ENCODE measurements around the gene HNRNPM. TPM values are rescaled to one million over a fixed set of nuclear protein-coding genes. Genes with fewer than 3 reads are reported as not detected.

HNRNPM gene
- total RNA-seq, 1 donor from 2014 or later = 198 TPM

DNA sequence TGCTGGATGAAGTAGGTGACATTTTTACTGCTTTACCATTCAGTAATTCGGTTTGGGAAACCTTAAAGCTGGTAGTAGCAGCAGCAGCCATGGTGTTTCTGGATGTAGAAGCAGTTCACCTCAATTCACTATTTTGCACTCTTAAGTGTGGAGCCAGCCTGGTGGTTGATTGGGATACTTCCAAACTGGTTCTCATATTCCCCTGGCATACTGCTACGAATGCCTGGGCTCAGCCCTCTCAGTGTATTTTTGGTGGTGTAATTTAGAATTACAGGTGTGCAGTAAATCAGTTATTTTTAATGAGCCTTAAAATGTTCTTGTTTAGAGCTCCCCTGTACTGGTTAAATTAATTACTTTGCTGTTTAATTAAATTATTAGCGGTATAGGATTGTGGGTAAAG is 12.4 kb downstream of the HNRNPM start:
- peaks cover 23 to 62% of the 10 kb centered on the region in 2 donors for H3K4me1 ChIP-seq
- H3K27me3 ChIP-seq = no peaks in the 10 kb centered on the region
- H3K27ac ChIP-seq = no peak overlapping the region
- H3K36me3 ChIP-seq = peaks cover 10 to 26% of the 10 kb centered on the region in 2 donors
- TF ChIP-seq, protein P1, sequence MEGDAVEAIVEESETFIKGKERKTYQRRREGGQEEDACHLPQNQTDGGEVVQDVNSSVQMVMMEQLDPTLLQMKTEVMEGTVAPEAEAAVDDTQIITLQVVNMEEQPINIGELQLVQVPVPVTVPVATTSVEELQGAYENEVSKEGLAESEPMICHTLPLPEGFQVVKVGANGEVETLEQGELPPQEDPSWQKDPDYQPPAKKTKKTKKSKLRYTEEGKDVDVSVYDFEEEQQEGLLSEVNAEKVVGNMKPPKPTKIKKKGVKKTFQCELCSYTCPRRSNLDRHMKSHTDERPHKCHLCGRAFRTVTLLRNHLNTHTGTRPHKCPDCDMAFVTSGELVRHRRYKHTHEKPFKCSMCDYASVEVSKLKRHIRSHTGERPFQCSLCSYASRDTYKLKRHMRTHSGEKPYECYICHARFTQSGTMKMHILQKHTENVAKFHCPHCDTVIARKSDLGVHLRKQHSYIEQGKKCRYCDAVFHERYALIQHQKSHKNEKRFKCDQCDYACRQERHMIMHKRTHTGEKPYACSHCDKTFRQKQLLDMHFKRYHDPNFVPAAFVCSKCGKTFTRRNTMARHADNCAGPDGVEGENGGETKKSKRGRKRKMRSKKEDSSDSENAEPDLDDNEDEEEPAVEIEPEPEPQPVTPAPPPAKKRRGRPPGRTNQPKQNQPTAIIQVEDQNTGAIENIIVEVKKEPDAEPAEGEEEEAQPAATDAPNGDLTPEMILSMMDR (IDR thresholded peaks at IDR 0.05) = no peak
- DNase-seq (ENCODE audit: low spot score in 2 of 2) = no peak
- no peak overlapping the region for H3K4me3 ChIP-seq
- no peaks in the 10 kb centered on the region for H3K9me3 ChIP-seq
- intact Hi-C loops (cut with DNase I) = no loop called here

DNA sequence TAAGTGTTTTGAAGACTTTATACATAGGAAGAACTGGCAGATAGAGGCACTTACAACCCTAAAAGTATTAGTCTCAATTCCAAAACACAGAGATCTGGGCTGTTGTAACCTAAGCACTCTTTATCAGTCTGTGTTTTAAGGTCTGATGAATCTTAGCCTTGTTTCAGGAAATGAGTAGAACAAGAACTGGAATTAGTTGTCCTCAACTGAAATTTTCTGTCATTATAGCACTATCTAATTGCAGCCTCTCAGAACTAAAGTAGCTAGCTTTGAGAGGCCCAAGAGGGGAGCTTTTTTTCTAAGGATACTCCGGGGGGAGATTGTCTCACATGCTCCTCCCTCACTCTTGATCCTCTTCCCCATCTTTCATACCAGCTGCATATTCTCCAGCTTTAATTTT is 13.1 kb downstream of the HNRNPM start:
- no peak for DNase-seq (ENCODE audit: low spot score in 2 of 2)
- H3K36me3 ChIP-seq = peaks cover 10 to 20% of the 10 kb centered on the region in 2 donors
- H3K27ac ChIP-seq = no peak overlapping the region
- peaks cover 23 to 56% of the 10 kb centered on the region in 2 donors for H3K4me1 ChIP-seq
- intact Hi-C loops (cut with DNase I) = no loop called here
- no peaks in the 10 kb centered on the region for H3K27me3 ChIP-seq
- TF ChIP-seq, protein P1 (IDR thresholded peaks at IDR 0.05) = no peak
- no peaks in the 10 kb centered on the region for H3K9me3 ChIP-seq
- H3K4me3 ChIP-seq = no peak overlapping the region

DNA sequence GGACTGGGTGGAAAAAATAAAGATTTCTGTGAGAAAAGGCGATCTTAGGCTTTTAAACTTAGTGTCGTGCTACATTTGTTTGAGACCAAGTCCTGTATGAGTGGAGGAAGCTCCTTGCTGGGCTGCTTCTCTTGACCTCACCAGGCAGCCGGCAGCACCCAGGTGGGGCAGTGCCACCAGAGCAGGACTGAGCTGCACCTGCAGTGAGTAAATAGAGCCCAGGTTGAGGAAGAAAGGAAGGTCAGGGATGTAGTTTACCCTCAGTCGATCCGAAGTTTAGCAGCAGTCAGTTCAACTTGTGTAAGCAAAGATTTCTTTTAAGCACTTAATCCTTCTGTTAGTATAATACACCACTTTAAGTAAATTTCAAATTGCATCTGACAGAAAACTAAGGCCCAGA is 13.6 kb downstream of the HNRNPM start:
- Histone ChIP-seq H3K9me3 (no peaks in the 10 kb centered on the region), H3K27ac (peak overlapping the region in 1 of 2 donors; percentile 68), H3K4me3 (no peak overlapping the region), H3K27me3 (no peaks in the 10 kb centered on the region), H3K4me1 (peaks cover 23 to 53% of the 10 kb centered on the region in 2 donors), H3K36me3 (peaks cover 12 to 22% of the 10 kb centered on the region in 2 donors)
- TF ChIP-seq, protein P1 (IDR thresholded peaks at IDR 0.05) = no peak
- intact Hi-C loops (cut with DNase I) = no loop called here
- no peak for DNase-seq (ENCODE audit: low spot score in 2 of 2)

DNA sequence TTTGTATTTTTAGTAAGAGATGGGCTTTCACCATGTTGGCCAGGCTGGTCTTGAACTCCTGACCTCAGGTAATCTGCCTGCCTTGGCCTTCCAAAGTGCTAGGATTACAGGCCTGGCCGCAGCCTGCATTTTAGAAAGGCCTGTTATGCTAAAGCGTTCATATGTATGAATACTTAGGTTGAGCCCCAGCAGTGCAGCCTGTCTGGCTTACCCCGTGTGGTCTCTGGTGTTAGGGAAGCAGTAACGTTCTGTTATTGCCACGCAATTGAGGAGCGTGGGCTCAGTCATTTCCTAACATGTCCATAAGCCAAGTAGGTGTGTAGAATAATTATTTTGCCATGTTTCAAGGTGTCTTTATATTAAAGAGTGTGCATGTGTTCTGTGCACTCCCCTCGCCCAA is 14.3 kb downstream of the HNRNPM start:
- Histone ChIP-seq H3K27me3 (no peaks in the 10 kb centered on the region), H3K4me1 (peaks cover 23 to 46% of the 10 kb centered on the region in 2 donors), H3K4me3 (peak overlapping the region in 1 of 2 donors; percentile 20), H3K27ac (peak overlapping the region; percentile 50 to 68), H3K9me3 (no peaks in the 10 kb centered on the region), H3K36me3 (peaks cover 20 to 29% of the 10 kb centered on the region in 2 donors)
- TF ChIP-seq, protein P1 (IDR thresholded peaks at IDR 0.05) = no peak
- intact Hi-C loops (cut with DNase I) = no loop called here
- no peak for DNase-seq (ENCODE audit: low spot score in 2 of 2)

DNA sequence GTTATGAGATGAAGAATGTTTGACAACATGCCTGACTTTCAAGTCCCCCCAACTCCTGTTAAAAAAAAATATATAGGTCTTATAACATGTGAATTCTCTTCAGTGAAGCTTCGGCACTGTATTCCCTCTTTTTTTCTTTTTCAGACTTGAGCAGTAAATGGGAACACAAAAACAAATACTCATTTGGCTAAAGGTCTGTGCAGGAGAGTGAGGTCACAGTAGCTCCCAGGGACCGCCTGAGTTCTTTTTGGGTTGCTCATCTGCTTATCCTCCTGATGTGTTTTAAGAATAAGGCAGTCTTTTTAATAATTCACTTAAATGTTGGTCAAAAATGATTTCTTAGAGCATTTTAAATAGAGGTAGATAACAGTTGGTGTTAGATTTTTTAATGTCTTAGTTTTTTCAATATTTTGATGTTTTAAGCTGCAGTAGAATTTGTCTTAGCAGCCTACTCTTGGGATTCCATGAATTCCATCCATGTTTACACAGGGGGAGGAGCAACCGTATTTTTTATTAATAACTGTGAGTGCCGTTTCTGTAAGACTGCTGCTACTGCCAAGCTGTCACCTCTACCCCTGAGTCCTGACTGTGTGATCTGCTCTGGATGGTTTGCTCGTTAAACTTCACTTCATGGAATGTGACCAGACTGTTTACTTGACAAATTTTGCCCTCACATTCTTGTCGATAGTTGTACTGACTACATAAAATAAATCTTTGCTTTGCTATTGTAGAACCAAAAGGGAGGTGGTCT is 14.9 kb downstream of the HNRNPM start:
- TF ChIP-seq, protein P1 (IDR thresholded peaks at IDR 0.05) = no peak
- Histone ChIP-seq H3K27ac (peak overlapping the region; percentile 68 to 74), H3K36me3 (peaks cover 26 to 35% of the 10 kb centered on the region in 2 donors), H3K27me3 (no peaks in the 10 kb centered on the region), H3K4me1 (peaks cover 23 to 43% of the 10 kb centered on the region in 2 donors), H3K9me3 (no peaks in the 10 kb centered on the region), H3K4me3 (peak overlapping the region in 1 of 2 donors; percentile 20)
- intact Hi-C loops (cut with DNase I) = no loop called here
- DNase-seq (ENCODE audit: low spot score in 2 of 2) = no peak
